ENCODE results near the gene SMAD7.

SMAD7 gene

DNA sequence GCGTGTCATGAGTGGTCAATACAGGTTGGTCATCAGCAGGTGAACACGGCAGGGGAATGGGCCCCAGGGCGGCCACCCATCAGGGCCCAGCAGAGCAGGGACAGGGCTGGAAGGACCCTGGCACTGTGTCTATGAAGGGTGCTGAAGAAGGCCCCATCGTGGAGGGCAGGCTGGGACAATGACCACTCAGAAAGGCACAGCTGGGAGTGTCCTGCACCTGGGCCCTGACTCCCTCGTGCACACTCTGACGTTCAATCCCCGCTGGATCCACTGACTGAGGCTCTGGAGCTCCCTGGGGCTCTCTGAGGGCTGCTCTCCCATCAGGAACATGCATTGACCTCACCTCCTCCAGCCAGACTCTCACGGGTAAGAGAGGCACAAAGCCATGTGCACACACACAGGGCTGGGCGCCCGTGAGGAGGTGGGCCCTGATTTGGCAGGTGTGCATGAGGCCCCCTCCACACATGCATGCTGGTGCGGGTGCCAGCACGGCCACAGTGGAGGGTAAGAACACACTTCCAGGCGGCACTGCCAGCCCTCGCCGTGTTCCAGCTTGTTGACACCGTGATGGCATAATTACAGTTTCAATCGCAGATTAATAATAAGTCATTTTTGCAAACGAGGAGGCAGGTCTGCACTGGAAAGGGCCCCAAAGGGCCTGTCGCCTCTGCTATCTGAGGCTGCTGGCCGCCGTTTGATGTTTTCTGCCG, 58.5 kb downstream of the SMAD7 start:
- no peak for DNase-seq

DNA sequence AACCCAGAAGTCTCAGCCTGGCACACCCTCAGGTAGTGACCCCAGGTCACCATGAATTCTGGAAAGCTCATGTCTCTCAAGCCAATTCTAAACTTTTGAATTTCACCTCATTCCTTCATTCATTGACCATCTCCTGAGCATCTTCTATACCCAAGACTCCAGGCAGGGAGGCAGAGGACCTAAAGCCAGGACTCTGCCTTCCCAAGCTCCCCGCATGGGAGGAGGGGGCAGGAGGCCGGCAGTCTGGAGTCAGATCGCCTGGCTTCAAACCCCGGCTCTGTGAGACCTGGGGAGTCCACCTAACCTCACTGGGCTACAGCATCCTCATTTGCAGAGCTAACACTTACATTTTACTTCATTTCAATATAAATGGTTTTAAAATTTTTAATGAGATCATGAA, 59.0 kb downstream of the SMAD7 start:
- DNase-seq = no peak

DNA sequence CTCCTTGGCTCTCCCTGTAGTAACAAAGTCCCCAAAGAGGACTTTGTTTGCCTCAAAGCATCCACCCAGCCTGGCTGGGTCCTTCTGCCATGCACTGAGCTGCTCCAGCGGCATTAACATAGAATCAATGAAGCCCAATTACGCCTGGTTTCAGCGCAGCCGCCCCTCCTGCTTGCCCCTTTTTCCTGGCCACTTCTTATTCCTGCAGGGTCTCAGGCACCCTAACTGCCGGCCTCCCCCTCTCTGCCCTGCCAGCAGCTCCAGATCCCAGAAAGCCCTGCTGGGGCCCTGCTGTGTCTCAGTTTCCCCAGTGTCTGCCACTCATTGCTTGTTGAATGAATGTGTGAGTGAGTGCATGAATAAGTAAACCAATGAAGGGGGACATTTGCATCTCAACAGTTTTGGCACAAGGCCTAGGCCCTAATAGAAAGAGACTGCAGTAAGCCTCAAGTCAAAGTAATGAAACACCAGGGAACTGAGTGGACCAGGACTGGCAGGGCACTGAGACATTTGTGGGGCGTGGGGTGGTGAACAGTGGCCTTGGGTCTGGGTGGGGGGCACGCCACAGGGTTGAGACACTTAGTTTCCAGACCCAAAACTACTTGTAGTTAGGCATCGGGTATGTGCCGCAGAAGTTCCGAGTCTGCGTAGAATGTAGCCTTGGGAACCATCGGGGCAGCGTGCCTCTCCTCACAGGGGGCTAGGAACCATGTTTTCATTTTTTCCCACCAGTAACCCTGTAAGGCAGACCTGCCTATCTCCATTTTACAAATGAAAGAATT, 60.6 kb downstream of the SMAD7 start:
- DNase-seq = no peak

DNA sequence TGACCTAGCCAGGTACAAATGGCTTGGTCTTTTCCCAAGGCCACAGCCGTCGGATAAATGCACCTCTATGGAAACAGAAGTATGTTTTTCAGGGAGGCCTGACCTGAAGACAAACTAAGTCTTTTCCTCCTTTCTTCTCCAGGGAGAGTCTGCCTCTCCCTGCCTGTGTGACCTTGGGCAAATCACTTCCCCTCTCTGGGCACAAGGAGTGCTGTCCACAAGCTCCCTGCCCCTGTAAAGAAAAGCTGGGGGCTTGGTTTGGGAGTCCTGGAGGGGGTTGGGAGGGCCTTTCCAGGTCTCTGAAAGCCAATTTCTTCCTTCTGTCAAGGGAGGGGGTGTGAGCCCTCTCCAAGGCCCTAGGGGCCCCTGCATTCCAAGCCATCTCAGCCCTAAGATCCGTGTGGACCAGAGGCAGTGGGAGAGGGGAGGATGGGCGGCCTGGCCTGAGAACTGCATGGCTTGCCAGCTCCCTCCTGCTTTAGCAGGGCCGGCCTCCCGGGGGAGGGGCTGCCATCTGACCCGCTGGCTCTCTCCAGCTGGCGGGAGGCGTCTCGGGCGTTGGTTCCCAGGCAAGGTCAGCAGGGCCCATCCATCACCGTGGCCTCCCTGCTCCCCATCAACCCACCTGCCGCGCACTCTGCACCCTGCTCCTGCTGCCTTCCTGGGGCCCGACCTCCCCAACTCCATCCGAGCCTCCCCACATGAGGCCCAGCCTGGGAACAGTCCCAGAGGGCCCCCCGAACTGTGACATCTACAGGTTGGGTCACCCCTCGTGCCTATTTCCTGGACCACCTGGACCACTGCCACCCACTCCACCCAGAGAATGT, 61.4 kb downstream of the SMAD7 start:
- DNase-seq = no peak

DNA sequence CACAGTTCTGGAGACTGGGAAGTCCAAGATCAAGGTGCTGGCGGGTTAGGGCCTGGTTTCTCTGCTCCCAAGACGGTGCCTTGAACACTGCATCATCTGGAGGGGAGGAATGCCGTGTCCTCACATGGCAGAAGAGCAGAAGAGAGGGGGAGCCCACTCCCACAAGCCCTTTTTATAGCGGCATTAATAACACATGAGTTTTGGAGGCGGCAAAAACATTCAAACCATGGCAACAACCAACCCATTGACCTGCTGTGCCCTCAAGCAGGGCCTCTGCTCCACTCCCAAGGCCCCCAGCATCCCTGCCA, 62.0 kb downstream of the SMAD7 start:
- DNase-seq = no peak

DNA sequence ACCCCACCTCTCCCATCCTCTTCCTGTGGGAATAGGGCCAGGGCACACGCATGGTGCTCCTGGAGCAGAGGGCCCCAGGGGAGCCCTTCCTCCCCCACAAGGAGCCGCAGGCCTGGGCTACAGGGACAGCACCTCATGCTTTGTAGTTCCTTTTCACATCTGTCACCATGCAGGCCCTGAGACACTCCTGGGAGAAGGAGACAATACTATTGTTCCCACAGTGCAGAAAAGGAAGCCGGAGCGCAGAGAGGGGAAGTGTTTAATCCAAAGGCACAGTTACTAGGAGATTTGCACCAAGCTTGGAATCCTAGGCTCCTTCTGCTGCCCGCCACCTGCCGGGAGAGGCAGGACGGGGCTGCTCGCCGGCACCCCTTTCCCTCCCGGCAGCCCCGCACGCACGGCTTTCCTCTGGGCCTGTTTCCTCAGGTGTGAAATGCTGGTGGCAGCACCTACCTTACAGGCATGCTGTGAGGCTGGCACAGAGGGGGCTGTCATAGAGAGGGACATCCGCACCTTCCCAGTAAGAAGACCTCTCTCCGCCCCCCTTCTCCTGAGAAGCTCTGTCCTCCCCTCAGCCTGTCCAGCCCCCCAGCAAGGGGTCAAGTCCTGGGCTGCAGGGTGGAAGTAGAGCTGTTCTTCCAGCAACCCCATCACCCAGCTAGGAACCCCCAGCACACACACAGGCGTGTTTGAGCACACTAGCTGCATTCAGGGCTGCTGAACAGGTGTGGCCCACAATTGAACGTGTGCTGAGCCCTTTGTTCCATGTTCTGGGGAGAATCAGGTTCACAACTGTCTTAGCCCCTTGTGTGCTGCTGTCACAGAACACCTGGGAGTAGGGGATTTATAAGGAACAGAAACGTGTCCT, 62.6 kb downstream of the SMAD7 start:
- no peak for DNase-seq

DNA sequence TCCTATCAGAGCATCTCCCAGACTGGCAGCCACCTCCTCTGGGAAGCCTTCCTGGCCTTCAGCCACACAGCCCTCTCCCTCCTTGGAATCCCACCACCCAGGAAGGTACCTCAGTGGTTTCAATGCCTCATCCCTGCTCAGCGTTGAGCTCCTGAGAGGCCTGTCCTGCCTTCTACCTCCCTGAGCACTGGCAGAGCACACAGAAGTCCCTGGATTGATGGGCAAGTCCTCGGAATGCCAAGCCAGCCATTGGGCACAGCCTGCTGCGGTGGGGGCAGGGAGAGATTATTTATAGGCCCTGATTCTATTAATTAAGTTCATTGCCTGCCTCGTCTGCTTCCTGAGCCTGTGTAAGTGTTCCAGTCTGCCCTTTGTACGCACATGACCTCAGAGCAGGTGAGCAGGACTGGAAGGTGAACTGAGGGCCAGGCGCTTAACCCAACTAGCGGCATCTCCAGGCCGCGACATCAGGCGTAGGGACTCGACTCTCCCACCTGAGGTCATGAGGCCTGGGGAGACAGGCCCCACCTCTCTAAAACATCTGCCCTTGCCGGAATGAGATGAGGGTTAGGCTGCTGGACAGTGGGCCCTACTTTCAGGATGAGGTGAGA, 63.4 kb downstream of the SMAD7 start:
- DNase-seq = no peak

DNA sequence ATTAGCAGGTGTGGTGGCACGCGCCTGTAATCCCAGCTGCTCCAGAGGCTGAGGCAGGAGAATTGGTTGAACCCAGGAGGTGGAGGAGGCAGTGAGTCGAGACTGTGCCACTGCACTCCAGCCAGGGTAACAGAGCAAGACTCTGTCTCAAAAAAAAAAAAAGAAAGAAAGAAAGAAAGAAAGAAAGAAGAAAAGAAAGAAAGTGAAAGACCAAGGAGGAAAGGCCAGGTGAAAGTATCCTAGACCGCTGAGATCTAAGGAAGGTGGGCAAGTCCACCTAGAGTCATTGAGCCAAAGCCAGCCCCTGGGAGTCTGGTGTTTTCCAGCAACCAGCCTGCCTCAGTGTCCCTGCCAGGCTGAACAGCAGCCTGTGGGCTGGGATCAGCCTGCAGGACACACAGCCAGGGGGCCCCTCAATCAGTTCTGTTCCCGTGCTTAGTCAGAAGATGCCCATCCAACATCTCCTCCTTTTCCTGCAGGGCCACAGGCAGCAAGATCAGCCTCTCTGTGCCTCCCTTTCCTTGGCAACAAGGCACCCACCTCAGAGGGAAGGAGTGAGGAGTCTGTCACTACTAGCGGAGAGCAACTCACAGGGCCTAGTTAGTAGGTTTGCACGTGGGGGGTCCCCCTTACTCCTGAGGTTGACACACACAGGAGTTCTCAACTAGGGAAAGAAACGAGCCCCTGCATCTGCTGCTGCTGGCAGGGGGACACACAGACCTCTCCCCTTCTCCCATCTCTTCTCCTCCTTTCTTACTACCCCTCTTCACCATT, 64.1 kb downstream of the SMAD7 start:
- DNase-seq = no peak

DNA sequence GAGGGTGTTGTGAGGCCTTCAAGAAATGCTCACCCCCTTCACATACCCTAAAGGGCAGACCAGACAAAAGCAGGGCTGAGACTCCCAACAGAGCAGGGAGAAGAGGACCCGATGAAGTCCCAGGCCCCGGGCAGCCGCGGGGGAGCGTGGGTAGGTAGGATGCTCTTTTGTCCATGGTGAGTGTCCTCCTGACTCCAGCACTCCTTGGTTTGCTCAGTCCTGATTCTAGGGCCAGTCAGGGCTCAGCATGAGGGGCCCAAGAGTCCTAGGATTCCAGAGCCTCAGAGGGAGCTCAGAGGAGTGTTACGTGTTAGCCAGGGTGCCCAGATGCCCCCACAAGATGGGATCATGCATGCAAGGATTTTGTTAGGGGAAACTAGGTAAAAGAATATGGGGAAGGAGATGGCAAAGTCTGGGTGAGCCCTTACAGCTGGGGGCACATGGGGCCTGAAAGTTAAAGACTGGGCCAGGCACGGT, 64.8 kb downstream of the SMAD7 start:
- DNase-seq = no peak

DNA sequence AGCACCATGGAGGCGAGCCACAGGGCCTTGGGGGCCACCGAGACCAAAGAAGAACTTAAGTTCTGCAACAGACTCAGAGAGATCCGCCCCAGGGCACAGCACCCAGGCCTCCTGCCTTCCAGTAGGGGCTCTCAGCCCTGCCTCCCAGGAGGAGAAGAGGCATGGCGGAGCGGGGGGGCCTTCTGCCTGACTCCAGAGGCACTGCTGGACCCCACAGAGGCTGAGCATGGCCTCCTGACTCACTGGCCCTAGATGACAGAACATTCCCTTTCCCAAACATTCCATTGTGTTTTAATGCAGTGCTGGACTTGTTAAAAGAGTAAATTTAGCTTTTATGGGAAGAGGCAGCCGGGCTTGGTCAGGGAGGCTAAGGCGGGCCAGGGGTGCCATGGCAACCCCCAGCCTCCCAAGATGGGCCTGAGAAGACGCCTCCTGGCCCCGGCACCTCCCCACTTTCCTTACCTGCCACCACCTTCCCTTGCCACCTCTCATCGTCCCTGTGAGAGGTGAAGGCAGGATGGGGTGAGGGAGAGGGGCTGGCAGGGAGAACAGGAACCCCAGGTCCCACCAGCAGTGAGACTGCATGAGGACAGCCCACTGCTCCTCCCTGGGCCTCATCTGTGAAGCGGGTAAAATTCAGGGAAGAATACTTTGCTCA, 65.4 kb downstream of the SMAD7 start:
- DNase-seq = no peak

DNA sequence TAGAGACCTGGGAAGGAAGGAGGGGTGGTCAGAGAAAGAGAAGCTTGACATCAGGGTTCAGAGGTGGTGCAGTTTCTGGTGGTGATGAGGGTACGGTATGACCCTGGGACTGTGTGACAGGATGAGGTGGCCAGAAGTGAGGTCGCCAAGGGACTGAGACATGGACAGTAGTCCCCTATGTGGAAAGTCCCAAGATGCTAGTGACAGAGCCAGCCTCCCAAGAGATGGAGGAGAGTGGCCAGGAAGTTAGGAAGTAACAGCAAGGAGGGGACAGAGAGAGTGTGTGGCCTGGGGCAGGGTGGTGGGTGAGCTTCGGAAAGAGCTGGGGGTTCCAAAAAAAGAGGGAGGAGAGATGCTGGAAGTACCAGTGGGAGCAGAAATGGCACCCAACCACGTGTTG, 66.0 kb downstream of the SMAD7 start:
- no peak for DNase-seq

DNA sequence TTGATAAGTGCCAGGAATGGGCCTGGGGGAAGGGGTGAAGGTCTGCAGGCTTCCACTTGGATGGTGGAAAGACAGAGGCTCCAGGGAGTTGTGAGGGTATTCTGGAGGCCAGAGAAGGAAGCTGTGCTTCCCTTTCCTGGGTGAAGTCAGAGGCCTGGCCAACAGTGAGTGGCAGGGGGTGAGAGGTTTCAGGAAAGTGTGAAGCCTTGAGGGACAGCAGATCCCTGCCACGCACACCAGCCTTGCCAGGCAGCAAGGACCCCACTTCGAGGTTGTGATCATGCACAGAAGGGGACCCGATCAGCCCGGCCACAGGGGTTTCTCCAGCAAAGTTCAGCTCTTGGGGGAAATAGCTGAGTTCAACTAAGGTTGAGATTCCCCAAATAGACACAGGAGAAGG, 66.5 kb downstream of the SMAD7 start:
- no peak for DNase-seq

DNA sequence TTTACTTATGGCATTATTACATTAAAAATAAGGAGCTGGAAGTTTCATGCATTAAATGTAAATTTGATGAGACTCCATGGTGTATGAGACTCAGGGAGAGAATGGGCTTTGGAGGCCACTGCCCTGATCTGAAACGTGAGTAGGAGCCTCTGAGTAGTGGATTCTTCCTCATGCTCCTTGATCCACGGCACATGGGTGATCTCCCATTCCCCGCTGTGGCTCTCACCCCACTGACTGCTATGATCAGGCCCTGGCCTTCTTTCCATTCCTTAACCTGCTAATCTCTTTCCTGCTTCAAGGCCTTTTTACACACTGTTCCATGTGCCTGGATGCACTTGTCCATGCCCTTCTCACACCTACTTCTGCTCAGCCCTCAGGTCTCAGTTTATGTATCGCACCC, 68.4 kb downstream of the SMAD7 start:
- DNase-seq = no peak

DNA sequence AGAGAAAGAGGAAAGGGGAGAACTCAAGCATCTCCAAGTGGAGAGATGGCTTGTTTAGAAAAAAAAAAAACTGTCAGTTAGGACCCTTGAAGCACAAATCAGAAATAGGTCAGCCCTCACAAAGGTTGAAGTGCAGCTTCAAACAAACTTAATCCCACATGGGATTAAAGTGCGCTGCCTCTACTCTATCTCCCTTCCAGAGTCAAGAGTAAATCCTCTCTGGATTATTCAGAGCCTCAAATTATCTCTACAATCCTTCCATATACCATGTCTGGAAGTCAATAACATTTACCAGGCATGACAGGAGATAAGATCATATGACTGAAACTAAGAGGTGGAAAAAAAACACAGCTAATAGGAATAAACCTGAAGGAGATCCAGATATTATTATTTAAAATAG, 69.8 kb downstream of the SMAD7 start:
- no peak for DNase-seq

DNA sequence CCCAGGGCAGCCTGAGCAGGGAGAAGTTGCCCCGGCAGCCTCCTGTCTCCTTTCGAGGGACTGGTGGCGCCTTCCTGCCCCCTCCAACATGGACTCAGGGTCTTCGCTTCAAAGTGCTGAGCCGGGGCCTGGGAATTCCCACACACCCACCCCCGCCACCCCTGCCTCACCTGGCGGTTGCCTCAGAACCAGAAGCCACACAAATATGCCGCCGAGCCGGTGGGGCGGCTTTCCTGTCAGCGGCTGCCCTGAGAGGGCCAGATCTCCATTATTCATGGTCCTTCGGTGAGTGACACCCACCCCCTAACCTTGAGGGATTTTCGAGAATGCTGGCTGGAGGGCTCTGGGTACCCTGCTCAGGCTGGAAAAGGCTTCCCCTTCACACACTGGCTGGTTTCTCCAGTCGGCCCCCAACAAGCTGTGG, 71.7 kb downstream of the SMAD7 start:
- no peak for DNase-seq

DNA sequence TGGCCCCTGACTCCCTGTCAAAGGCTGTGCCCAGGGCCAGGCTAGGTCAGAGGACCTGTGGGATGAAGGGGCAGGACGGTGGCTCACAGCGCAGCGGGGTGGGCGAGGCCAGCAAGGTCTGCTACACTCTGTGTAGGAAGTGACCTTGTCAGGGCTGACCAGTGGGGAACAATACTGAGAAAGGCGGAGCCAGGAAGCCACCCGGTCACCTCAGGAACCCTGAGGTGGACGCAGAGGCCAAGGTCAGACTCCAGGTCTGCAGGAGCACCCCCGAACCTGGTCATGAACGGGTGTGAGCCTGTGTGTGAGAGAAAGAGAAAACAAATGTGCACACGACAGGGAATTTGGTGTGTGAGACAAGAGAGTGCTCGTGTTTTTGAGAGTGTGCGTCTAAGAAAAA, 72.3 kb downstream of the SMAD7 start:
- no peak for DNase-seq

DNA sequence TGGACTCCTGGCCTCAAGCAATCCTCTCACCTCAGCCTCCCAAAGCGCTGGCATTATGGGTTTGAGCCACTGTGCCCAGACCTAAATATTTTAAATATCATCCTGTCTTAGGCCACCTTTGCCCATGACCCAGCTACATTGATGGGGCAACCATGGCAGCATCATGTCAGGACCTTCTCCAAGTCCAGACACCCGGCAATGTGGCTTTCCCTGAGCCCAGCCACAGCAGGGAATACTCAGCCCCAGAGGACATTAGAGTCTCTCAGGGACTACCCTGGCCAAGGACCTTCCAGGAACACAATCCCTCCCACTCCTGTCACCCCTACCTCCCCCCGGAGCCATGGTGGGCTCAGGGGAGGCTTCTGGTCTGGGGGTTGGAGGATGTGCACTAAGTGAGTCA, 72.8 kb downstream of the SMAD7 start:
- DNase-seq = no peak

DNA sequence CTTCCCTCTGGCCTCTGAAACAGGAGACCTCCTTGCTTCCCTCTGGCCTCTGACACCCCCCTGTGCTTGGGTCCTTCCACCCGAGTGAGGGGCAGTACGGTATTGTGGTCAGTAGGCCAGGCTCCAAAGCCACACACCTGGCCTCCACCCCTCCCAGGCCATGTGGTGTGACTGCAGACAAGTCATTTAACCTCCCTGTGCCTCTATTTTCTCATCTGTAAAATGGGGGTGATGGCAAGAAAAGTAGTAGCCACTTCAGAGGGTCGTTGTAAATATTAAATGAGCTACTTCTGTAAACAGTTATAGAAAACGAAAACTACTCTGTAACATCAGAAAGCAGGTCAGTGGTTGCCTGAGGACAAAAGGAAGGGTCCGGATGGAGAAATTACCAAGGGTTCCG, 74.2 kb downstream of the SMAD7 start:
- no peak for DNase-seq

DNA sequence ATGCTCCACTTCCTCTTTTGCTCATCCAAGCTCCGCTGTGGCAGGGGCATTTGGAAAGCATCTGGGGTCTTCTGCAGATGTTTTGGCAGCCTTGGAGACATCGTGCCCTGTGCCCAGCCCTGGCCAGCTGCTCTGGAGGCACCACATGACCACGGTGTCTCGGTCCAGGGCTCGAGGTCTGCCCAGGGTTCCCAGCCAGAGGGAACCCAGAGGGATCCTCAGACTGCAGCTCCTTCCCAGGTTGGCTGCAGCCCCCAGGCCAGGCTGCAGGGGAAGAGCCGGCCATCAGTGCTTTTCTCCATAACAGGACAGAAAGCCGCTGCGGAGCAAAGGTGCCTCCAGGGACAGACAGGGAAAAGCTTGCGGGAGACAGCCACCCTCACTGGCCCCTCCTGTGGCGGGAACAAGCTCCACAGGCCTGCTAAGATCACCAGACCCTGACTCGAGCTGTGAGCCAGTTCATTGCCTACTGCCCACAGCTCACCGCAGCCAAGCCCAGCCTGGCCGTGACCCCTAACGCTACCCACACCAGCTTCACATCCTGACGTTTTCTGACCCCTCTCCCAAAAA, 74.7 kb downstream of the SMAD7 start:
- no peak for DNase-seq

DNA sequence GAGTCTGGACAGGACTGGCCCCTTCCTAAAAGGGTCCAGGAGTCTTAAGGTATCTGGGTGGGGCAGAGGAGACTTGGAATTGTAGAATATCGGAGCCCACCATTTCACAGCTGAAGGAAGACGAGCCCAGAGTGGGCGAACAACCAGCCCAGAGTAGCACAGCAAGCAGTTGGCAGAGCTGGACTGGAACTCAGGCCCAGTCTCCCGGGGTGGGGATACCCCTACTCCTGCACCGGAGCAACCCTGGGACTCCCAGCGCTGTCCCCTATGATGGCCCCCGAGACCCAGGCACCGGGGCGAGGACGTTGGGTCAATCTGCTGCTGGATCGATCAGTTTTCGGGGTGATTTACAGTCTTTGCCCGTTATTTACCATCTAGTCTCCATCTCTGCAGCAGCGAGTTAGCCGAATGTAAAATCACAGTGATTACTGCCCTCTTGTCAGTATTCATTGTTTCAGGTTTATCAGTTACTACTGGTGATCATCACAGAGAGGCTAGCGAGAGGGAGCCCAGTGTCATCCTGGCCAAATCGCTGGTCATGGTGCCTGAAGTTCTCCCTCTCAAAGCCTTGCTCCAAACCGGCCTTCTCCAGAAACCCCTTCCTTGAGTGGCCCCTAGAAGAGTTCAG, 75.3 kb downstream of the SMAD7 start:
- DNase-seq = no peak

Data from stimulated activated CD4-positive, alpha-beta T cell treated with anti-CD3 and anti-CD28 coated beads, Interleukin-15, amount 100 ng/mL, for 24 hours (primary cell).